GM18498 (cell line): ENCODE measurements around the gene GSTA5.
"Not testable (repeated sequence)": the region's sequence is repeated elsewhere in the genome, so short reads cannot be mapped to it uniquely, and the experiment has no call there.

Experiments used
- ATAC-seq: cut with Tn5 transposase; IDR thresholded peaks from one replicate; pipeline ENCODE4 v1.9.1; 2021; ENCODE audit warnings: mild to moderate bottlenecking, moderate library complexity; ENCODE audit not compliant: unreplicated experiment

The GSTA5 gene

DNA sequence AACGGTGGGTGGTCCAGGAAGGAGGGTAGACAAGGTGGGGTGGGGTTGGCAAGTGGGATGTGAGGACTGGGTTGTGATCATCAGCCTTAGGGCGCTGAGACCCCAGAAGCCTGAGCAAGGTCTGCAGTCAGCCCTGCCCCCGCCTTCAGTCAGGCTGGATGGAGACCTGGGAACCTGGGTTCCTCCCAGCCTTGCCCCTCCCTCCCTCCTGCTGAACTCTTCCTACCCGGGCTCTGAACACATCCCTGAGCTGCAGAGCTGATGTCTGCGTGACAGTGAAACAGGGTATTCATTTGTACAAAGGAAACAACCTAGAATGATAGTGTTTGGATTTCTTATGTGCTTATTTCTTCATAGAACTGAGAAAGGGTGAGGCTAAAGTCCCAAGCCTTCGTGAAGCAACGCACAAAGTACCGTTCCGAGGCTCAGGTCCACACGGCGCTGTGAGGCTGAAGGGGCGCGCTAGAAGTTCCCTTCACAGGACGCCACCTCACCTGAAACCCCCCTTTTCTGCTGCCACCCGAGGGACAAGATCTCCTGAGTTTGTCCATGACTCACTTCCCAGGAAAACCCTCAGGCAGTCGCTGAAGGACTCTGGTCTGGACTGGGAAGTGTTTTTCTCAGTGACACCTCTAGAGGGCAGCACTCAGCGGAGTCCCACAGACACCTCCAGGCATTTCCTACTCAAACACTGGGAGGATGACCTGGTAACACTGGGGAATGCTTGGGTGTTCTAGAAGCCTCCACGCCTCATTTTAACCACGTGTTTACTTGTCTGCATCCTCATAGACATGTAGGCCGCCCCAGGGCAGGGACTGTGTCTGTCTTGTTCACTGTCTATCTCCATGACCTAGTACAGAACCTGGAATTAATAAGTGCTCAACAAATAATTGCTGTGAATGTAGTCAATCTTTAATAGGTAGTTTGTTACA is 1.2 kb downstream of the GSTA5 start:
- peak; percentile 75 for ATAC-seq

DNA sequence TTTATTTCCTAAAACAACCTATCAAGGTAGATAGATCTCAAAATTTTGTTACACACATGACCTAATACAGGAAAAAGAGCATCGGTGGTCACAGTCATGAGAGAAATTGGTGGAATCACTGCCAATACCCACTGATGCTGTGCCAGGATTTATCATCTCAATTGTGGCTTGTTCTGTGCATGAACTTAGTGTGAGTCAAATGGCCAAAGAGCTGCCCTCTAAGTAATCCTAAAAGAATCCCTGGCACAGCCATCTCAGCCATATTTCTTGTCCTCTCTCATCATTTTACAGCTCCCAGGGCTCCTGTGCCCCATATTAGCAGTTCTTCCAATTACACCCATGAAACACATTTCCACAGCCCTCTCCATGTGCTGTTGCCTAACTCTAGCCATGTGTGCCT is 6.1 kb downstream of the GSTA5 start:
- ATAC-seq, result no peak

GRCh38 chr6:52830869-52831268 is 9.7 kb downstream of the GSTA5 start:
- not testable (repeated sequence) for ATAC-seq

DNA sequence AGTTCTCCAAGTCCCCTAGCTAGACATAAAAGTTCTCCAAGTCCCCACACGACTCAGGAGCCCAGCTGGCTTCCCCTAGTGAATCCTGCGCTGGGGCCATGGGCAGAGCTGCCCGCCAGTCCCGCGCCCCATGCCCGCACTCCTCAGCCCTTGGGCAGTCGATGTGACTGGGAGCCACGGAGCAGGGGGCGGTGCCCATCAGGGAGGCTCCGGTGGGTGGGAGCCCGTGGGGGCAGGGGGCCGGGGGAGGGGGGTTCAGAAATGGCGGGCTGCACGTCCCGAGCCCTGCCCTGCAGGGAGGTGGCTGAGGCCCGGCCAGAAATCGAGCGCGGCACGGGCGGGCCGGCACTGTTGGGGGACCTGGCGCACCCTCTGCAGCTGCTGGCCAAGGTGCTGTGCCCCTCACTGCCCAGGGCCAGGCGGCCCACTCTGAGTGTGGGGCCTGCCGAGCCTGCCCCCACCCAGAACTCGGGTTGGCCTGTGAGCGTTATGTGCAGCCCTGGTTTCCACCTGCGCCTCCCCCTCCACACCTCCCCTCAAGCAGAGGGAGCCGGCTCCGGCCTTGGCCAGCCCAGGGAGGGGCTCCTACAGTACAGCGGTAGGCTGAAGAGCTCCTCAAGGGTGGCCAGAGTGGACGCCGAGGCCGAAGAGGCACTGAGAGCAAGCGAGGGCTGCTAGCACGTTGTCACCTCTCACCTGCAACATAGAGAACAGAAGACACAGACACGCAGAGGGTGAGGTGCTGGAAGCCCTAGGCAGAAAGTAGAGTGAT is 11.4 kb downstream of the GSTA5 start:
- no peak for ATAC-seq

DNA sequence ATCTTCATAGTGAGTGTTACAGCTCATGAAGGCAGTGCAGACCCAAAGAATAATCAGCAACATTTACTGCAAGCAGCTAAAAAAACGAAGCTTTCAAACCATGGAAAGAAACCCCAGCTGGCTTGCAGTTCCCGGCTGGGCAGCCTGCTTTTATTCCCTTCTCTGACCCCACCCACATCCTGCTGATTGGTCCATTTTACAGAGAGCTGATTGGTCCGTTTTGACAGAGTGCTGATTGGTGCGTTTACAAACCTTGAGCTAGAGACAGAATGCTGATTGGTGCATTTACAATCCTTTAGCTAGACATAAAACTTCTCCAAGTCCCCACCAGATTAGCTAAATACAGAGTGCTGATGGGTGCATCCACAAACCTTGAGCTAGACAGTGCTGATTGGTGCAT is 12.0 kb downstream of the GSTA5 start:
- ATAC-seq, result not testable (repeated sequence)

DNA sequence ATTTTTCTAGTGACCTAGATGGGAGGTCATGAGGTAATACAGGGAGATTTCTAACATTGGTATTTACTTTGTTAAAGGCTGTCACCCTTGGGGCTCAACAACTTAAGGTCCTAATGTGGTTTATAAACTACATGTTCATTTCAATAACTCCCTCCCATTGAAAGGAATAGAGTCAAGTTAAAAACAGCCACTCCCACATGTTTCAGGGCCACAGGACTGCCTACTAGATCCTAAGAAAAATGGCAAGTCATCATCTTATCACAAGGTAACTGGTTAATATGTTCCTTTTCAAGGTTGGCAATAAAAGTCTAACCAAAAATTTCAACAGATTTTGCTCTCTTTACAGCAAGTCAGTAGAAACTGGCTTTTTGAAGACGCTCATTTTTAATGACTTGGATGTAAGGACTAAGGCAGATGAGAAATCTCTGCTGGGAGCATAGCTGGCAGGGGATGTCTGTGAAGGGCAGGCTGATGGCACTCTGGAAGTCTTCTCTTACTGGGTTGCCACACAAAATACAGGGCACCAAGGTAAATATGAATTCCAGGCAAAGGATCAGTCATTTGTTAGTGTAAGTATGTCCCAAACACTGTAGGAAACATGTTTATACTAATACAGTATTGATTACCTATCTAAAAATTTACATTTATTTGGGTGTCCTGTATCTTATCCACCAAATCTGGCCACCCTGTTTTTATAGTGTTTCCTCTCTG is 13.4 kb downstream of the GSTA5 start:
- not testable (repeated sequence) for ATAC-seq

DNA sequence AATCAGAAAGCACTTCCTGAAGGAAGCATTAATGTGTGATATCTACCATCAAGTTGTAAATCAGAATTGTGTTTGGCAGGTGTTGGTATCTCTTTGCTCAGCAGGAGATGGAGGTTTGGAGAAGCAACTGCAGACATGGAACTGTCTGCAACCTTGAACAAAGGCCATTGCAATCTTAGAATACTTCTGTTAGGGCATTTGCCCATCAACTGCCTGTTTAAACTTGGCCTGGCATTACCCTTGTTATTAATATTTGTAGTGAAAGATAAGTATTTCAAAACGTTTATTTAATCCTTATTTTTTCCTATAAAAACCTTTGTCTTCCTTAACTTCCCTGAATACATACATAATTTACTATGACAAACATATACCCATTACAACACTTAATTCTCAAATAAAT is 14.1 kb downstream of the GSTA5 start:
- no peak for ATAC-seq

GRCh38 chr6:52825900-52826459 is 14.6 kb downstream of the GSTA5 start:
- ATAC-seq, result not testable (repeated sequence)

GRCh38 chr6:52825270-52825793 is 15.3 kb downstream of the GSTA5 start:
- ATAC-seq, result not testable (repeated sequence)

DNA sequence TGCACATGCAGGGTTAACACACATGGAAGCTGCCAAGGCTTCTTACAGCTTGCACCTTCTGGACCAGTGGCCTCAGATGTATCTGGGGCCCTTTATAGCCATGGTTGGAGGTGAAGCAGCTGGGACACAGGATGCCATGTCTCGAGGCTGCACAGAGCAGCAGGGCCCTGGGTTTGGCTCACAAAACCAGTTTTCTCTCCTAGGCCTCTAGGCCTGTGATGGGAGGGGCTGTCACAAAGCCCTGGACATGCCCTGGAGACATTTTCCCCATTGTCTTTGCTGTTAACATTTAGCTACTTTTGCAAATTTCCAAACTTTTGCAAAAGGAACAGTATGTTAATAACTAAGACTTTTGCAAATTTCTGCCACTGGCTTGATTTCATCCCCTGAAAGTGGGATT is 18.8 kb downstream of the GSTA5 start:
- ATAC-seq, result no peak

- no peak for ATAC-seq
These were observed 20.4 kb downstream of the GSTA5 start for GRCh38 chr6:52820198-52820597.

GRCh38 chr6:52815167-52816092 is 25.2 kb downstream of the GSTA5 start:
- peak; percentile 91 for ATAC-seq

- not testable (repeated sequence) for ATAC-seq
These were observed 26.1 kb downstream of the GSTA5 start for GRCh38 chr6:52814545-52814944.

DNA sequence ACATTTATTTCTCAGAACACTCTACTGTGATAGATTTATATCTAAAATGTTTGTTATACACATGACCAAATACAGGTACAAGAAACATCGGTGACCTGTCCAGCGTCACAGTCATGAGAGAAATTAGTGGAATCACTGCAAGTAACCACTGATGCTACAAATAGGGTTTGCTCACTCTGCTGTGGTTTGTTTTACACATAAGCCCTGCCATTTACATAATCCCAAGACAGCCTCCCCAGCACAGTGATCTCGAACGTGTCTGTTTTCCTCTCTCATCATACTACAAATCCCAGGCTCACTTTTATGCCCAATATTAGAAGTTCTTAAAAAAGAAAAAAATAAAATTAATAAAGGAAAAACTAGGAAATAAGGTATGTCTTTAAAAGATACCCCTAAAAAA is 30.8 kb downstream of the GSTA5 start:
- not testable (repeated sequence) for ATAC-seq

- no peak for ATAC-seq
These were observed 32.0 kb downstream of the GSTA5 start for GRCh38 chr6:52808660-52809059.

DNA sequence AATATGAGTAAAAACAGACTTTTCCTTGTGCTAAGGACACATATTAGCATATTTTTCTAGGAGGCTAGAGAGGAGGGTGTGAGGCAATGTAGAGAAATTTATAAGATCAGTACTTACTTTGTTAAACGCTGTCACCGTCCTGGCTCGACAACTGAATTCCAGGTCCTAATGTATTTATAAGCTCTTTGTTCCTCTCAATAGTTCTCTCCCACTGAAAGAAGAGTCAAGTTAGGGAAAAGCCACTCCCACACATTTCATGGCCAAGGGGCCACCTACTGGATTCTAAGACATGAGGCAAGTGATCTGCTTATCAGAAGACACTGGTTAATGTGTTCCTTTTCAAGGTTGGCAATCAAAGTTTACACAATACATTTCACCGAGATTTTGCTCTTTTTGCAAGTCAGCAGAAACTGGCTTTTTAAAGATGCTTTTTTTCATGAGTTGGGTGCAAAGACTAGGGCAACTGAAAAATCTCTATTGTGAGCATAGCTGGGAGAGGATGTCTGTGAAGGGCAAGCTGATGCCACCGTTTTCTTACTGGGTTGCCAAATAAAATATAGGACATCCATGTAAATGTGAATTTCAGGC is 36.9 kb downstream of the GSTA5 start, which contains the start of gene GSTA1:
TSS of gene GSTA1 (minus strand) at position 149 of the 588 bp plus-strand sequence. CDS start 4,549 bp downstream, outside the sequence.
- ATAC-seq, result not testable (repeated sequence)

DNA sequence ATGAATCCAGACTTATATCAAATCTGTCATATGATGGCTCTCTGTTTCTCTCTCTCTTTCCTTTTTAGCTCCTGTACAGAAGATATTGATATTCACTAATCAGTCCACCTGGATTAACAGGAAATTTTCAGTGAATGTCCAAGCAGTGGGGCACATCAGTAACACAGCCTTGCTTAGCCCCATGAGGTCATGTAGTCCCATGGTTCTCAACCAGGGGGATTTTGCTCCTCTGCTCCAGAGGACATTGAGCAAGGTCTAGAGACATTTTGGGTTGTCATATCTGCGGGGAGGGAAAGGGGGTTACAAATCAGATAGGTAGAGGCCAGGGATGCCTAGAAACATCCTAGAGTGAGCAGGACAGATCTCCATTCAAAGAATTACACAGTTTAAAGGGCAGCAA is 37.8 kb downstream of the GSTA5 start:
- no peak for ATAC-seq

DNA sequence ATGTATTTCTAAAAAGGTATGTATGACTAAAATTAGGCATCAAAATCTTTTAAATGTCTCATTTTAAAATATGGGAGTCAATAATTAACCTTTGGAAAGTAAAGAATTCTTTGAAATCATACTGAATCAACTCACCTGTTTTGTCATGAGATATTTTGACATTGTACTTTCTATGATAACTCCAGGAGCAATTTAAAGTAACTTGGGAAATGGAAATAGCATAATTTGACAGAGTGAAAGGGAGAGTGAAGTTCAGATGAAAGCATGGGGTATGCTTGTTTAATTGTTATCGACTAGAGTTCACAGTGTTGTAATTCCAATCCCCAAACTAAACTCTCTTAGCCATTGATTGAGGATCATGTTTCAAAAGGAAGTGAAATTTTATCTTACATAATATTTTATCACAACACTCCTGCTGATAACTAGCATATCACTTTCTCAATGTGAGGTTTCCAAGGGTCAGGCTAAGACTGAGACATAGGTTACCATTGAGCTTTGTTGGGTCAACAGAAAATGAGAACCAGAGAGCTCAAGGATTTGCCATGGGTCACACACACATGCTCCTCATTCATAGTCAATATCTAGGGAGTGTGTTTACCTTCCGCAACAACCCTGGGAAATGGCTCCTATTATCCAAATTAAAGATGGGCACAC is 39.3 kb downstream of the GSTA5 start:
- ATAC-seq, result no peak

- ATAC-seq, result not testable (repeated sequence)
These were observed 41.3 kb downstream of the GSTA5 start for GRCh38 chr6:52799272-52799671.
